CD4-positive, alpha-beta T cell treated with Interleukin-4 for 4 hours (primary cell): ENCODE results near the gene KRTAP1-1.
"Not testable (repeated sequence)": the region's sequence is repeated elsewhere in the genome, so short reads cannot be mapped to it uniquely, and the experiment has no call there.

Source experiments
- DNase-seq: peaks from one replicate; pipeline ENCODE4 v3.0.0-alpha.2; 2020

KRTAP1-1 gene

GRCh38 chr17:41010441-41010840 is 30.8 kb downstream of the KRTAP1-1 start:
- DNase-seq: no peak

GRCh38 chr17:41009936-41010335 is 31.3 kb downstream of the KRTAP1-1 start:
- no peak for DNase-seq

GRCh38 chr17:41009301-41009760 is 31.9 kb downstream of the KRTAP1-1 start:
- DNase-seq: no peak

GRCh38 chr17:41008811-41009210 is 32.4 kb downstream of the KRTAP1-1 start, which contains the start of gene KRTAP3-1:
Gene KRTAP3-1 (minus strand): TSS chr17:41009128. CDS start chr17:41009074, 54 bp downstream.
- DNase-seq: no peak

- no peak for DNase-seq
Observed at GRCh38 chr17:41004397-41004796, 36.9 kb downstream of the KRTAP1-1 start.

- no peak for DNase-seq
Observed at GRCh38 chr17:41003926-41004325, 37.3 kb downstream of the KRTAP1-1 start.

GRCh38 chr17:41002814-41003213 is 38.4 kb downstream of the KRTAP1-1 start:
- no peak for DNase-seq

- no peak for DNase-seq
Observed at GRCh38 chr17:41001795-41002194, 39.5 kb downstream of the KRTAP1-1 start.

- DNase-seq: not testable (repeated sequence)
Observed at GRCh38 chr17:40999563-40999962, 41.7 kb downstream of the KRTAP1-1 start, which contains the start of gene KRTAP3-2. Gene KRTAP3-2 (minus strand): TSS chr17:40999906. CDS start chr17:40999853, 53 bp downstream.

- DNase-seq: no peak
Observed at GRCh38 chr17:40997361-40997760, 43.9 kb downstream of the KRTAP1-1 start.

GRCh38 chr17:40996829-40997228 is 44.4 kb downstream of the KRTAP1-1 start:
- no peak for DNase-seq

- no peak for DNase-seq
Observed at GRCh38 chr17:40995116-40995515, 46.1 kb downstream of the KRTAP1-1 start.

- no peak for DNase-seq
Observed at GRCh38 chr17:40993839-40994238, 47.4 kb downstream of the KRTAP1-1 start, which contains the start of gene KRTAP3-3. Gene KRTAP3-3 (minus strand): TSS chr17:40994164. CDS start chr17:40994097, 67 bp downstream.

GRCh38 chr17:40993084-40993483 is 48.2 kb downstream of the KRTAP1-1 start:
- DNase-seq: no peak

GRCh38 chr17:40992666-40993065 is 48.6 kb downstream of the KRTAP1-1 start:
- DNase-seq: no peak
